ENCODE data around the gene FGF13.

The FGF13 gene

GRCh38 chrX:138742217-138742616 lies 30.7 kb upstream of the FGF13 start:
- ChIA-PET POLR2A (no interaction called here), CTCF (no interaction called here)
- TF ChIP-seq FOXK2 (IDR thresholded peaks at IDR 0.05) (no peak), L3MBTL2 (conservative IDR thresholded peaks at IDR 0.05) (no peak)
- DNase-seq (ENCODE audit: extremely low spot score), result no peak

GRCh38 chrX:138740341-138740740 lies 28.8 kb upstream of the FGF13 start:
- no peak for TF ChIP-seq ZNF384 (IDR thresholded peaks at IDR 0.05)
- no peak for TF ChIP-seq ELF4 (IDR thresholded peaks at IDR 0.05)
- TF ChIP-seq BHLHE40 (IDR thresholded peaks at IDR 0.05; ENCODE audit: borderline replicate concordance), result no peak
- no peak for TF ChIP-seq HDGF (IDR thresholded peaks at IDR 0.05; ENCODE audit: borderline replicate concordance)
- no peak for TF ChIP-seq SUZ12 (IDR thresholded peaks at IDR 0.05)
- TF ChIP-seq CTBP1 (IDR thresholded peaks at IDR 0.05; ENCODE audit: borderline replicate concordance), result no peak
- TF ChIP-seq FOXA1 (IDR thresholded peaks at IDR 0.05), result no peak
- TF ChIP-seq L3MBTL2 (conservative IDR thresholded peaks at IDR 0.05), result no peak
- no peak for TF ChIP-seq LEF1 (IDR thresholded peaks at IDR 0.05; ENCODE audit: borderline replicate concordance)
- no peak for TF ChIP-seq SP1 (IDR thresholded peaks at IDR 0.05)
- TF ChIP-seq PKNOX1 (IDR thresholded peaks at IDR 0.05), result no peak
- no peak for TF ChIP-seq NFRKB (IDR thresholded peaks at IDR 0.05)
- no peak for TF ChIP-seq TARDBP (IDR thresholded peaks at IDR 0.05)
- TF ChIP-seq FOXM1 (IDR thresholded peaks at IDR 0.05; ENCODE audit: borderline replicate concordance), result no peak
- no peak for TF ChIP-seq ARNT (IDR thresholded peaks at IDR 0.05)
- TF ChIP-seq FOXK2 (IDR thresholded peaks at IDR 0.05), result no peak
- DNase-seq (ENCODE audit: extremely low spot score), result no peak
- ChIA-PET CTCF (interaction anchor here (0.6 kb wide), 1 partner anchor 568 kb away, joined by 3 read pairs; no protein-coding TSS in a partner anchor), POLR2A (no interaction called here)

GRCh38 chrX:138723301-138723700 lies 11.8 kb upstream of the FGF13 start:
- no peak for TF ChIP-seq FOXA1 (IDR thresholded peaks at IDR 0.05)
- TF ChIP-seq ARNT (IDR thresholded peaks at IDR 0.05), result no peak
- no peak for TF ChIP-seq PKNOX1 (IDR thresholded peaks at IDR 0.05)
- no peak for TF ChIP-seq SUZ12 (IDR thresholded peaks at IDR 0.05)
- no peak for TF ChIP-seq BHLHE40 (IDR thresholded peaks at IDR 0.05; ENCODE audit: borderline replicate concordance)
- TF ChIP-seq HDGF (IDR thresholded peaks at IDR 0.05; ENCODE audit: borderline replicate concordance), result no peak
- TF ChIP-seq FOXK2 (IDR thresholded peaks at IDR 0.05), result no peak
- TF ChIP-seq FOXM1 (IDR thresholded peaks at IDR 0.05; ENCODE audit: borderline replicate concordance), result no peak
- TF ChIP-seq CTBP1 (IDR thresholded peaks at IDR 0.05; ENCODE audit: borderline replicate concordance), result no peak
- TF ChIP-seq LEF1 (IDR thresholded peaks at IDR 0.05; ENCODE audit: borderline replicate concordance), result no peak
- TF ChIP-seq NFRKB (IDR thresholded peaks at IDR 0.05), result no peak
- no peak for TF ChIP-seq ELF4 (IDR thresholded peaks at IDR 0.05)
- TF ChIP-seq TARDBP (IDR thresholded peaks at IDR 0.05), result no peak
- no peak for TF ChIP-seq SP1 (IDR thresholded peaks at IDR 0.05)
- TF ChIP-seq L3MBTL2 (conservative IDR thresholded peaks at IDR 0.05), result no peak
- CTCF ChIA-PET, result no interaction called here
- no peak for DNase-seq (ENCODE audit: extremely low spot score)
- POLR2A ChIA-PET, result no interaction called here

- TF ChIP-seq ZNF384 (IDR thresholded peaks at IDR 0.05) (no peak), NFRKB (IDR thresholded peaks at IDR 0.05) (no peak), HDGF (IDR thresholded peaks at IDR 0.05; ENCODE audit: borderline replicate concordance) (no peak), ELF4 (IDR thresholded peaks at IDR 0.05) (no peak), FOXK2 (IDR thresholded peaks at IDR 0.05) (no peak), TARDBP (IDR thresholded peaks at IDR 0.05) (no peak), FOXM1 (IDR thresholded peaks at IDR 0.05; ENCODE audit: borderline replicate concordance) (no peak), BHLHE40 (IDR thresholded peaks at IDR 0.05; ENCODE audit: borderline replicate concordance) (no peak), ARNT (IDR thresholded peaks at IDR 0.05) (no peak), SP1 (IDR thresholded peaks at IDR 0.05) (no peak), CTBP1 (IDR thresholded peaks at IDR 0.05; ENCODE audit: borderline replicate concordance) (no peak), L3MBTL2 (conservative IDR thresholded peaks at IDR 0.05) (no peak), SUZ12 (IDR thresholded peaks at IDR 0.05) (no peak), LEF1 (IDR thresholded peaks at IDR 0.05; ENCODE audit: borderline replicate concordance) (no peak)
- no peak for DNase-seq (ENCODE audit: extremely low spot score)
- CTCF ChIA-PET, result no interaction called here
- POLR2A ChIA-PET, result no interaction called here
Observed at GRCh38 chrX:138719396-138719795, 7.9 kb upstream of the FGF13 start.

GRCh38 chrX:138718941-138719340 lies 7.4 kb upstream of the FGF13 start:
- no peak for TF ChIP-seq CTBP1 (IDR thresholded peaks at IDR 0.05; ENCODE audit: borderline replicate concordance)
- TF ChIP-seq BHLHE40 (IDR thresholded peaks at IDR 0.05; ENCODE audit: borderline replicate concordance), result no peak
- TF ChIP-seq SUZ12 (IDR thresholded peaks at IDR 0.05), result no peak
- TF ChIP-seq FOXK2 (IDR thresholded peaks at IDR 0.05), result no peak
- TF ChIP-seq HDGF (IDR thresholded peaks at IDR 0.05; ENCODE audit: borderline replicate concordance), result no peak
- TF ChIP-seq SP1 (IDR thresholded peaks at IDR 0.05), result no peak
- no peak for TF ChIP-seq ARNT (IDR thresholded peaks at IDR 0.05)
- TF ChIP-seq NFRKB (IDR thresholded peaks at IDR 0.05), result no peak
- no peak for TF ChIP-seq ZNF384 (IDR thresholded peaks at IDR 0.05)
- no peak for TF ChIP-seq TARDBP (IDR thresholded peaks at IDR 0.05)
- no peak for TF ChIP-seq FOXM1 (IDR thresholded peaks at IDR 0.05; ENCODE audit: borderline replicate concordance)
- no peak for TF ChIP-seq FOXA1 (IDR thresholded peaks at IDR 0.05)
- no peak for TF ChIP-seq ELF4 (IDR thresholded peaks at IDR 0.05)
- no peak for TF ChIP-seq LEF1 (IDR thresholded peaks at IDR 0.05; ENCODE audit: borderline replicate concordance)
- no peak for TF ChIP-seq PKNOX1 (IDR thresholded peaks at IDR 0.05)
- no peak for TF ChIP-seq L3MBTL2 (conservative IDR thresholded peaks at IDR 0.05)
- POLR2A ChIA-PET, result no interaction called here

GRCh38 chrX:138710866-138711341 lies 613 bp downstream of the FGF13 start:
- POLR2A ChIA-PET, result no interaction called here
- CTCF ChIA-PET, result no interaction called here
- TF ChIP-seq LEF1 (IDR thresholded peaks at IDR 0.05; ENCODE audit: borderline replicate concordance) (no peak), L3MBTL2 (conservative IDR thresholded peaks at IDR 0.05) (0 out of 2 replicates have a peak, but pooled peaks have one; percentile 31), TARDBP (IDR thresholded peaks at IDR 0.05) (no peak), BHLHE40 (IDR thresholded peaks at IDR 0.05; ENCODE audit: borderline replicate concordance) (no peak), SP1 (IDR thresholded peaks at IDR 0.05) (no peak), FOXK2 (IDR thresholded peaks at IDR 0.05) (no peak)
- DNase-seq (ENCODE audit: extremely low spot score), result peak; percentile 14

More at GRCh38 chrX:138718941-138719340, 7.4 kb upstream of the FGF13 start:
- CTCF ChIA-PET, result no interaction called here
- DNase-seq (ENCODE audit: extremely low spot score), result no peak

All from HEK293T (cell line).